ENCODE data around the gene STRN3.

GRCh38 chr14:30864934-30865333, 161.2 kb downstream of the STRN3 start:
- TF ChIP-seq CTCF (IDR thresholded peaks at IDR 0.05) (no peak), EZH2 (IDR thresholded peaks at IDR 0.05; ENCODE audit: borderline replicate concordance, insufficient read depth, low read depth, low read length, poor library complexity, severe bottlenecking) (no peak)

Data from B cell (primary cell).